ENCODE measurements around the gene RPL19. TPM values are rescaled to one million over a fixed set of nuclear protein-coding genes. Genes with fewer than 3 reads are reported as not detected.
"Not testable (repeated sequence)": the region's sequence is repeated elsewhere in the genome, so short reads cannot be mapped to it uniquely, and the experiment has no call there.

RPL19 gene
- total RNA-seq, 2 donors from 2014 or later, result 1,376 to 1,435 TPM

DNA sequence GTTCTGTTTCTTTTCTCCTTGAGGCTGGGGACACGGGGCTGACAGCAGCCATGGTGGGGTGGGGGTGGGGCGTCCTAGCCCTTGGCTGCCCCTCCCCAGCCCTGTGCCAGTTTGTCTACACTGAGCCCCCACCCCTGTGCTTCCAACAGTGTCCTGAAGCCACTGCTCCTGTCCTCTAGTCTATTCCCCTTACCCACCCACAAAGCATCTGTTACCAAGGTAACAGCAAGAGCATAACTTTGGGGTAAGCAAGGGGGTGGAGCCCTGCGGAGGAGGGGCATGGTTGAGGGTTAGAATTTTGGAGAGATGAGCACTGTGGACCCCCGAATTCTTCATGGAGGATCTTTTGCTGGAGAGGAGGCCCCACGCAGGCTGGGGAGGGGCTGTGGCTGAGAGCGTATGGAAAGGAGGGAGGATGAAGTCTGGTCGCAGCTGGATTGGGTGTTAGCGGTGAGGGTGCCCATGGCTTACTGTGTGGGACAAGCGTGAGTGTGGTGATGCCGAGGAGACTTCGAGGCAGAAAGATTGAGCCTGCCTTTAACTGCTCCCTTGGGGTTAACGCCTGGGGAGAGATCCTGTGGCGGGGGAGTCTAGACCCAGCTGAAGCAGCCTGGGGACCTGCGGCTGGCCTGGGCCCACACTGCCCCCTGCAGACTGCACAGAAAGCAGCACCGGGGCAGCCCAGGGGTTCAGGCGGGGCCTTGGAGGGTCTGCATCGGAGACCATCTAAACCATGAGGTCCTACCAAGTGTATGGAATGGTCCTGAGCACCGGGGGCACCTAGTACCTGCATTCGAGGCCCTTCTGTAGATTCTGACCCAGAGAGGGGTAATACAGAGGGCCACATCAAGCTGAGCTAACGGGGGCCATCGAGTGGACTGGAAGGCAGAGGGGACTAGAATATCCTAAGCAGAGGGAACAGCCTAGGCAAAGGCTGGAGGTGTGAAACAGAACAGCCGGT, 31.8 kb downstream of the RPL19 start:
- DNase-seq, result peak in 1 of 2 donors; percentile 47
- intact Hi-C loops (cut with DNase I, micrococcal nuclease), result no loop called here

DNA sequence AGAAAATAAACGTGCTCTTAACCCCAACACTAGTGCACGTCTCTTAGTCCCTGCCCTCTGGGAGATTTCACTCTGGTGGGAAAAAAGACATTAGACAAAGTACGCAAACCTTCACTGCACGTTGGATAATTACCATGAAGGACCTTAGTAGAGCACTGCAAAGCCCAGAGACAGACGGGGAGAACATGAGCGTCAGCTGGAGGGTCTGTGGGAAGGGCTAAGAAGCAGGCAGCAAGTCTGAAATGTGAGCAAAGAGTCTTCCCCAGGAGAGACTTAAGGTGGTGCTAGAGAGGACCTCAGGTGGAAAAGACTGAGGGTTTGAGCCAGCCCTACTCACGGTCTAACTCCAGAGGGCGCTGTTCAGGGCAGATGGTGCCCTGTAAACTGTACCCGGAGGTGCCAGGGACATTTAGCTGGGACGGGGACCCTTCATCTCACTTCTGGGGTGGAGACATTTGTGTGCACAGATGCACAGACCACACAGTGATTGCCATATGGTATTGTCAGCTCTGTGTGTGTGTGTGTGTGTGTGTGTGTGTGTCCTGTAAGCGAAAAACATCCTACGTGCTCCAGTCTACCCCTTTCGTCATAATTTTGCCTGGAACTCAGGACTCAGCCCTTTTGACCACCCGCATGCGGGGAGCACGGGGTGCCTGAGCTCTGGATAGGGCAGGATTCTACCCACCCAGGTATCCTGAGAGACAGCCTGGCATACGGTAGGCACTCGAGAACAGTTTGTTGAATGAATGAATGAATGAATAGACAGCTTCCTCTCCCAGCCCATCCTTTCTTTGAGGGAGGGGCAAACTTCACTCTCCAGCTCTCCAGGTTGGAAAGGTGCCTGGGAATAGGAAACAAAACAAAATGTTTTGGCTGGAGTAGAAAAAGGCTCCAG, 35.7 kb downstream of the RPL19 start:
- intact Hi-C loops (cut with DNase I, micrococcal nuclease), result no loop called here
- peak; percentile 52 for ATAC-seq

More for the DNA sequence above, 31.8 kb downstream of the RPL19 start:
- peak; percentile 74 for ATAC-seq

DNA sequence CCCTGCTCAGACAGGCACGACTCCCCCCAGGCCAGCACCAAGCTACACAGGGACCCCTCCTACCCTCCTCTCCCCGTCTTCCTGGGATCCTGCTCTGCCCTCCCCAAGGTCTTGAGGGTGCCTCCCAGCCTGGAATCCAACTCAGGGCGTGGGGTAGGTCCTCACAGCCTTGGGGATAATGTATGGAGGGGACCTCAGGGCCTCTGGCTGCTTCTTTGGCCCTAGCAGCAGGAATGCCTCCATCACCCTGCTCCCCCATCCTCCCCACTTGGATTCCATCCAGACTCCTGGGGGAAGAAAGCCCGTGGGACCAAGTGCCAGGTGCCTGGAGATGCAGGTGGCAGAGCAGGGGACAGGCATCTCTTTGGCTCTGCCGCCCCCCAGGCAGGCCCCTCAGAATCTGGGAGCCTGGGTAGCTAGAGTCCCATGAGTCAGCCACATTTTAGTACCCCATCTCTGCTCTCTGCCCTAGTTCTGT, 36.4 kb downstream of the RPL19 start:
- intact Hi-C loops (cut with DNase I, micrococcal nuclease), result no loop called here
- DNase-seq (no peak), ATAC-seq (no peak)

More for the DNA sequence above, 35.7 kb downstream of the RPL19 start:
- no peak for DNase-seq

DNA sequence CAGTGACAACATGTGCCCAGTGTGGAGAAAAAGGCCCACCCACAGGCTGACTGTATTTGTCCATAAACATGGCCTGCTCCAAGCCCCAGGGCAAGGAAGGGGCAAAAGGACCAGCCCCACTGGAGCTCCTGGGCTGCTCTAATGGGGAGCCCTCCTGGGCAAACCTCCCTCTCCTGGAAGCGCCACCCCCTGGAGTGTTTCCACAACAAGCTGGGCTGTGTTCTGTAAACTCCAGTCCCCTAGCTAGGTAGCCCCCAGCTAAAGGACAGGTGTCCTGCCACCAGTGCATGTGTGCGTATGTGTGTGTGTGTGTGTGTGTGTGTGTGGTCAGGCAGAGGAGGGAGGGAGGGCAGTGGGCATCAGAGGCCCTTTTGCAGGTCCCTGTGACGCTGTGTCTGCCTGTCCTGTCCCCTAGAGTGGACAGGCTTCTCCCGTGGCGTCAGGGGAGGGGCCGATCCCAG, 36.9 kb downstream of the RPL19 start:
- intact Hi-C loops (cut with DNase I, micrococcal nuclease), result no loop called here
- ATAC-seq (no peak), DNase-seq (no peak)

DNA sequence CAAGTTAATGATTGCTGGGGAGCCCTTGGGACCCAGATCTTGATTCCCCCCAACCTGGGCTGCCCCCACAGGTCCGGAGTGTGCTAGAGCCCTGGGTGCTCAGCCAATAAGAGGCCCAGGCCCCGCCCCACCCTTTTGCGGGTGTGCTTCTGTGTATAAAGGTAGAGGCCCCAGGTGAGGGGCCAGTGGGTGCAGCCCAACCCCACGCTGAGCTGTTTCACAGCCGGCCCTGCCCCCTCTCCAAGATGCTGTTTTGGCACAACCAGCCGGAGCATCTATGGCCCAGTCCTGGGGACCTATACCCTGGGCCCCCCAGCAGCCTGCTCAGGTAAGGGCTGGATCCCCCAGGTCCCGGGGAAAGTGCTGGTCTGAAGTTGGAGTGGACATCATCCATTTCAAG, 37.5 kb downstream of the RPL19 start:
- peak; percentile 18 for ATAC-seq
- intact Hi-C loops (cut with DNase I, micrococcal nuclease), result no loop called here
- no peak for DNase-seq

DNA sequence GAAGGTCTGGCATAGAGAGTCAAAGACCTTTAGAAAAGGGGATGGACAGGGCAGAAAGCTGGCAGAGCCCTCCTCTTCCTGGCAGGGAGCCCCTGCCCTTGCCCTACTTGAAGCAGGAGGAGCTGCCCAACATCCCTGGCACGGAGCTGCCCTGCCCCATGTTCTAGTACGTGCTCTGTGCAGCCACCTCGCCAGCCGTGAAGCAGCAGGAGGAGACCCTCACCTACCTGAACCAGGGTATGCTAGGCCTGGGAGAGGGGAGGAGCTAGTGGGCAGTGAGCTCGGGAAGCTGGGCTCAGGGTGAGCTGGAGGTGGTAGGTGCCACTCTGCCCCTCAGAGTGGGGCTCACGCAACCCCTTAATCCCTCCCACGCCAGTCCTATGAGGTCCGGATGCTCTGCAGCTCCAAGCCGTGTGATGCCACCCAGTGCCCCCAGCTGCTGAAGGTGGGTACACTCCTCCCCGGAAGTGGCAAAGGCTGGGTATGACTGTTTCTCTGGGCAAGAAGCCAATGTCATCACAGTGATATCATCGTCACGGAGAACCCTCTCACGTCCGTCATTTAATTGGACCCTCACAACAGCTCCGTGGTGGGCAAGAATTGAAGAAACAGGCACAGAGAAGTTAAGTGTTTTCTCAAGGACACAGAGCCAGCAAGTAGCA, 38.4 kb downstream of the RPL19 start:
- ATAC-seq, result peak; percentile 81
- DNase-seq, result peak; percentile 58 to 60
- intact Hi-C loops (cut with DNase I, micrococcal nuclease), result no loop called here

DNA sequence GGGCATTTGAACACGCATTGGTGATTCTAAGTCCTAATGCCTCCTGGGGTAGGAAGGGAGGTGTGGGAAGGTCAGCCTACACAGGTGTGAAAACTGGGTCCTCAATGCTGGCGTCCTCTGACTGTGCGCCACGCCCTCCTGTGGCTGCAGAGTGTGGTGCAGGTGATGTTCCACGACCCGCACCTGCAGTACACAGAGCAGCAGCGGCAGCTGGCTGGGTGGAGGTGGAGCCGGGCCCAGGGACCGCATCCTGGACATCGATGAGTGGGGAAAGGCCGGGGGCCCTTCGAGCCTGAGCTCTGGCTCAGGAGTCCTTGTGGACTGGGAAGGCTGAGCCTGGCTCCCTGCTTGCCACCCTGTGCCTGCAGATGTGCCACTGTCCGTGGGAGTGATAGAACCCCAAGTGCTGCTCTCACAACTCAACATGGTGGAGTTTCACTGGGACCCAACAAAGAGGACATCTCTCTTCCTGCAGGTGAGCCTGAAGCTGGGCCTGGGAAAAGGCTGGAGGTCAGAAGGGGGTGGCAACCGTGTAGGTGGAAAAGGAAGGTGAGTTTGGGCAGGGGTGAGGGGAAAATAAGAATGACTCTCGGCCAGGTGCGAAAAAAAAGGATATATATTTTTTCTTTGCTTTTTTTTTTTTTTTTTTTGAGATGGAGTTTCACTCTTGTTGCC, 39.7 kb downstream of the RPL19 start:
- peak; percentile 74 for ATAC-seq
- intact Hi-C loops (cut with DNase I, micrococcal nuclease), result loop anchor here in 1 of 2 donors (5.0 kb wide), 1 partner anchor 32 kb away; no protein-coding TSS in a partner anchor
- peak in 1 of 2 donors; percentile 78 for DNase-seq

DNA sequence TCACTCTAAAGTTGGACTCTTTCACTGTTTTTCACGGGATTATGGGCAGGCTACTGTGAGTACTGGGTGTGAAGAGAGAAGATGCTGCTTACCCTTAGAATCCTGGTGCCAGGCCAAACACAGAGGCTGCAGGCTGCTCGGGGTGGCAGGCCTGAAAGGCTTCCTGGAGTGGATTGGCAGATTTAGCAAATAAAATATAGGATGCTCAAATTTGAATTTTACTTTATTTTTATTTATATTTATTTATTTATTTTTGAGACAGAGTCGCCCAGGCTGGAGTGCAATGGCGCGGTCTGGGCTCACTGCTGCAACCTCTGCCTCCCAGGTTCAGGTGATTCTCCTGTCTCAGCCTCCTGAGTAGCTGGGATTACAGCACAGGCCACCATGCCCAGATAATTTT, 40.5 kb downstream of the RPL19 start:
- ATAC-seq, result no peak
- intact Hi-C loops (cut with DNase I, micrococcal nuclease), result loop anchor here in 1 of 2 donors (5.0 kb wide), 1 partner anchor 33 kb away; no protein-coding TSS in a partner anchor
- DNase-seq, result no peak

DNA sequence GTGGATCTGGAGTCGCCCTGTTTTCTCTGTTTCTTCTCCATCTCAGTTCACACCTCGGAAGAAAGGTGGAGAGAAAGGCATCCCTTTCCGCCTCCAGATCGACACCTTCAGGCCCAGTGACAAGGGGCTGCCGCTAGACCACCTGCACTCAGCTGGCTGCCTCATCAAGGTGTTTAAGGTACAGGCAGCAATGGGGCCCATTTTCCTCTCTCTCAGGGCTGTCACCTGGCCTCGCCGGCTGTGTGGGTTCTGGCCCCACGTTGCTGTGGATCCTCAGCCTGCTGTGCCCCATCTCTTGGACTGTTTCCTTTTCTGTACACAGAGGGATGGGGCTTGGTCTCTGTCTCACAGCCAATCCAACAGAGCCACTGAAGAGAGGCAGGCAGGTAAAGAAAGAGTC, 43.1 kb downstream of the RPL19 start:
- ATAC-seq (no peak), DNase-seq (no peak)
- intact Hi-C loops (cut with DNase I, micrococcal nuclease), result loop anchor here in 1 of 2 donors (5.0 kb wide), 1 partner anchor 36 kb away; no protein-coding TSS in a partner anchor

DNA sequence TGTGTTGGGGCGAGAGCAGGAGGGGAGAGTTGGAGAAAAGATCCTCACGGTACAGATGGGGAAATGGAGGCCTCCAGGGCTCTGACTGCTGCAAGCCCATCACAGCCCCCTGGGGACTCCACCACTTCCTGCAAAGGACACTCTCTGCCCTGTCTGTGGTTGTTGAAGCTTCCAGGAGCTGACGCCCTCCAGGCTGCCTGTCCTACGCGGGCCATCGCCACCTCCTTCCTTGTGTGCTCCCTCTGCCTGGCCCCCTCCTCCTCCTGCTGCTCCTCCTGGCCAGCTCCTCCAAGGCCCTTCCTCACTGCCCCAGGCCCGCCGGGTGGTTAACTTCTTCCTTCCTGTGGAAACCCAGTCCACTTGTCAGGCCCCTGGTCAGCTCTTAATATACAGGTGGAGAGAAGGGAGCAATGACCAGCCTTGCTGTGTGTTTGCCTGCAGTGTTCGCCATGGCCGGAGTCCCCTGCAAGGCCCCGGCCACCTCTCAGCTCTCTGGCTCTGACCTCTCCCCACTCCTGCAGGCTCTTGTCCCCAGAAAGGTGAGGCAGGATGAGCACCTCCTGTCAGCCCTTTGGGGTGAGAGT, 44.0 kb downstream of the RPL19 start:
- DNase-seq (no peak), ATAC-seq (peak; percentile 1)
- intact Hi-C loops (cut with DNase I, micrococcal nuclease), result loop anchor here in 1 of 2 donors (5.0 kb wide), 1 partner anchor 37 kb away; no protein-coding TSS in a partner anchor

DNA sequence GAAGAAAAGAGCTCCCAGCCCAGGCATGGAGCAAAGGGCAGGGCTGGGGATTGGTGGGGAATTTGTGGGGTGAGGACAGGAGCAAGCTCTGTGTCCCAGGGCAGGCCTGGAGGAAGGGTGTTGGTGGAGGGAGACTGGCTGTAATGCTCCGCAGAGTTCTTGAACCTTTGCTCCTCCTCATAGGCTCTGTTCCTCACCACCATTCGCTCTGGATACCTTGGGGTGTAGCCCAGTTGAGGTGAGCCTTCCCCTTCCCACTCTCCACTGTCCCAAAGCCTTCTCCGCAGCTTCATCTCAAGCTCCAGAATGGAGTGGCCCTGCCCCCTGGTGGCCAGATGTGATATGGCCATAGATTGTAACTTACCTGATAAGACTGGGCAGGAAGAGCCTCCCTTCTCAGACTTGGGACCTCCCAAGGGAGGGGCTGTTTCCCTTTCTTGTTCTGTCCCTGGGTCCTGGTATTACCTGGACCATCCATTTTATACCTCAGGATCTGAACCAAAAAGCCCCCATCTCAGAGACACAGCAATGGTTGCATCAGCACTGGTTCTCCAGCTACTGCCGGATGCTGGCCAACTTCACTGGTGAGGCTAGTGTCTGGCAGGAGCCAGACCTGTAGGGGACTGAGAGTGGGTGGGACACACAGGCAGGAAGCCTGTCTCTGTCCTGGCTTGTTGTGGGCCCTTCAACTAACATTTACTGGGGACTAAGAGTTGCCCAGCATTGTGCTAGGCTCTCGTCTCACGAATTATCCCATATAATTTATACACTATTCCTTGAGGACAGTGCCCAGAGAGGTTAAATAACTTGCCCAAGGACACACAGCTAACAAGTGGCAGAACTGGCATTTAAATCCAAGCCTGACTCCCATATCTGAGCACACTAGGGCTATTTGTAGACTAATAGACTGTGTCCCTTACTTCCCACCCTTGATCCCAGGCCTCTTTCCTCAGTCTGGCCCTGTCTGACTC, 44.8 kb downstream of the RPL19 start:
- ATAC-seq, result peak; percentile 91
- intact Hi-C loops (cut with DNase I, micrococcal nuclease), result loop anchor here in 1 of 2 donors (5.0 kb wide), 1 partner anchor 38 kb away; no protein-coding TSS in a partner anchor
- peak; percentile 74 to 91 for DNase-seq

DNA sequence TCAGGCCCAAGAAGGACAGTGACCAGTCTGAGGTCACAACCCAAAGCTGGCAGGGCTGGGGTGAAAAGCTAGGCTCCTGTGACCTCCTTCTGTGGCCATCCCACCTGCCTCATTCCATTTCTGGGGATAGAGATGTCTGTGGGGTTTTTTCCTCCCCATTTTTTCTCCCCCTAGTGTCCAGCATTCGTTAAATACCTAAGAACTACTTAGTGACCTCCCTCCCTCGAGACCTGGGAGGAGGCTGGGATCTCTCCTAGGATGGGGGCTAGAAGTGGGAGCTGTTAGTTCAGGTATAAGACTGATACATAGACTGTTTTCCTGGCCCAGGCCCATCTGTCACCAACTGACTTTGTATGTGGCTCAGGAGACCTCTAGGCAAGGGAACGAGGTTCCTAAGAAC, 46.2 kb downstream of the RPL19 start:
- DNase-seq, result no peak
- intact Hi-C loops (cut with DNase I, micrococcal nuclease), result no loop called here
- ATAC-seq, result no peak

DNA sequence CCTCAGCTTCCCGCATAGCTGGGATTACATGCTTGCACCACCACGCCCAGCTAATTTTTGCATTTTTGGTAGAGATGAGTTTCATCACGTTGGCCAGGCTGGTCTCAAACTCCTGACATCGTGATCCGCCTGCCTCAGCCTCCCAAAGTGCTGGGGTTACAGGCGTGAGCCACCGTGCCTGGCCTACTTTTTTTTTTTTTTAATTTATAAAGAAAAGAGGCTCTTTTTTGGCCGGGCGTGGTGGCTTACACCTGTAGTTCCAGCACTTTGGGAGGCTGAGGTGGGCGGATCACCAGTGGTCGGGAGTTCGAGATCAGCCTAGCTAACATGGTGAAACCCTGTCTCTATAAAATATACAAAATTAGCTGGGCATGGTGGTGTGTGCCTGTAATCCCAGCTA, 50.0 kb downstream of the RPL19 start:
- DNase-seq; intact Hi-C loops (cut with DNase I, micrococcal nuclease); ATAC-seq: not testable (repeated sequence)

DNA sequence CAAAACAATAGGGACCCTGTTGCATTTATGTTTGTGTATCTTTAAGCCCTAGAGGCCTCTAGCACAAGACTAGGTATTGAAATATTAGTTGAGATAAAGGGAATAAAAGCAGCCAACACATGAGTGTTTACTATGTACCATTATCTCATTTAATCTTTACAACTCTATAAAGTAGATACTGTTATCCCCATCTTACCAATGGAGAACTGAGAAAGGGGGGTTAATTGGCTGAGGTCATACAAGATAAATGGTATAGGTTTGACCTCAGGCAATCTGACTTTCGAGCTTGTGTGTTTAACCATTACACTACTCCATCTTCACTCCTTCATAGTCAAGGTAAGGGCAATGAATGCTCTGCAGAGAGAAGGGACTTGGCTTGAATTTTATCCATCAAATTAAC, 51.9 kb downstream of the RPL19 start:
- intact Hi-C loops (cut with DNase I, micrococcal nuclease), result no loop called here
- ATAC-seq (no peak), DNase-seq (no peak)

DNA sequence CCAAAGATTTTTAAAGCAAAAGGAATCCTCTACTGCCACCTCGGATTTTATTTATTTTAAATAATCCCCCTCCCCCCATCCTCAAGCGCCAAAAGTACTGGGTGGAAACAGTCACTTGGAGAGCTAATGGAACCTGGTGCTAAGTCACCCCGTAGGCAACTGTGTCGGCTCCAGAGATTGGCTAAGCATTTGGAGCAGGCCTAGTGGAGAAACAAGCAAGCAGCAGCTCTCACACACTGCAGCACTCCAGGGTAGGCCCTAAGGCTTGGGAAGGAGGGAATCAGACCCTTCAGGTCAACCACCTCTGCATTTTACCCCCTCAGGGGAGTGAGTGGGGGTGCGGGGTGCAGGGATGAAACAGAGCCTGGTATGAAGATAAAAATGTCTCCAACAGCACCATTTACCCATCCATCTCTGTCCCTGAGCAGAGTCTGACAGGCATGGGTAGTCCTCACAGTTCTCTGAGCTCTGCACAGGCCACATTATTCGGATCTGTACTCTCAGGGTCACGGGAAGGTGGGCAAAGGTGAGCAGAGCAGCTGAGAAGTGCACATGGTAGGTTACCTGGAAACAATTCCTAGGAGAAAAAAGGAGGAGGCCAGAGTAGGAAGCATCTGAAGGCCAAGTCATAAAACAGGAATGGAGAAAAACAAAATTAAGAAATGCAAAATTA, 52.8 kb downstream of the RPL19 start:
- intact Hi-C loops (cut with DNase I, micrococcal nuclease), result no loop called here
- ATAC-seq (no peak), DNase-seq (no peak)

All from left colon (tissue), 2 donors.